Activated naive CD4-positive, alpha-beta T cell treated with anti-CD3 and anti-CD28 coated beads, Interleukin-2, amount 50 U/mL, for 72 hours (primary cell): ENCODE data around the gene SRRM3. TPM values are rescaled to one million over a fixed set of nuclear protein-coding genes. Genes with fewer than 3 reads are reported as not detected.
"Not testable (repeated sequence)": the region's sequence is repeated elsewhere in the genome, so short reads cannot be mapped to it uniquely, and the experiment has no call there.

Source experiments
- ATAC-seq, 2 donors: fragments of 150-1000 bp; cut with Tn5 transposase; 2 replicates each; pipeline ENCODE4 v1.10.0; 2021; ENCODE audit warnings: mild to moderate bottlenecking in 2 of 2, moderate library complexity in 2 of 2
- DNase-seq, 2 donors: peaks; one replicate each; pipeline ENCODE4 v3.0.0; 2021 to 2022; ENCODE audit warnings: low spot score in 2 of 2
- H3K27ac Mint-ChIP-seq, 2 donors: one replicate each; pipeline ENCODE4 v1.8.0; 2022; ENCODE audit warnings: mild to moderate bottlenecking in 2 of 2, mixed read lengths in 2 of 2
- H3K36me3 Mint-ChIP-seq, 2 donors: one replicate each; pipeline ENCODE4 v1.8.0; 2022; ENCODE audit warnings: mixed read lengths in 2 of 2
- H3K9me3 Mint-ChIP-seq, 2 donors: one replicate each; pipeline ENCODE4 v1.8.0; 2022; ENCODE audit warnings: mixed read lengths in 2 of 2
- total RNA-seq, 2 donors: library from RNA; stranded (reverse); gene quantifications; one replicate each; pipeline ENCODE4 v1.2.3, GENCODE V29; 2022

SRRM3 gene
- total RNA-seq, result not detected

GRCh38 chr7:76201732-76202665 lies at the start of gene SRRM3:
Gene SRRM3, plus strand, starts transcription at chr7:76201896. Its CDS starts 33,171 bp downstream, at chr7:76235067.
- DNase-seq (peak; percentile 74 to 95), ATAC-seq (peak; percentile 94 to 95)
- H3K9me3 Mint-ChIP-seq, result no peaks in the 10 kb centered on the region
- no peaks in the 10 kb centered on the region for H3K36me3 Mint-ChIP-seq
- no peak within 1 kb of the TSS for H3K27ac Mint-ChIP-seq

- Mint-ChIP-seq H3K9me3 (no peaks in the 10 kb centered on the region), H3K27ac (no peak overlapping the region), H3K36me3 (no peaks in the 10 kb centered on the region)
- DNase-seq (no peak), ATAC-seq (no peak)
Measured at GRCh38 chr7:76151932-76152331, 49.8 kb upstream of the SRRM3 start.

- not testable (repeated sequence) for H3K36me3 Mint-ChIP-seq, DNase-seq, H3K9me3 Mint-ChIP-seq
- peak overlapping the region; percentile 2 to 18 for H3K27ac Mint-ChIP-seq
- ATAC-seq, result peak in 1 of 2 donors; percentile 26
Measured at GRCh38 chr7:76153571-76154230, 48.0 kb upstream of the SRRM3 start.

- DNase-seq, result no peak
- Mint-ChIP-seq H3K27ac (no peak overlapping the region), H3K9me3 (no peaks in the 10 kb centered on the region), H3K36me3 (no peaks in the 10 kb centered on the region)
- ATAC-seq, result no peak
Measured at GRCh38 chr7:76155938-76156337, 45.8 kb upstream of the SRRM3 start.

- not testable (repeated sequence) for ATAC-seq, H3K9me3 Mint-ChIP-seq, H3K36me3 Mint-ChIP-seq
Measured at GRCh38 chr7:76156992-76157685, 44.6 kb upstream of the SRRM3 start.

GRCh38 chr7:76158416-76158815 lies 43.3 kb upstream of the SRRM3 start:
- H3K27ac Mint-ChIP-seq, H3K9me3 Mint-ChIP-seq, ATAC-seq: not testable (repeated sequence)

More at GRCh38 chr7:76156992-76157685, 44.6 kb upstream of the SRRM3 start:
- DNase-seq, H3K27ac Mint-ChIP-seq: not testable (repeated sequence)

GRCh38 chr7:76162416-76163170 lies 39.1 kb upstream of the SRRM3 start:
- not testable (repeated sequence) for DNase-seq, H3K9me3 Mint-ChIP-seq, ATAC-seq, H3K36me3 Mint-ChIP-seq, H3K27ac Mint-ChIP-seq

More at GRCh38 chr7:76158416-76158815, 43.3 kb upstream of the SRRM3 start:
- not testable (repeated sequence) for DNase-seq, H3K36me3 Mint-ChIP-seq

GRCh38 chr7:76163812-76164211 lies 37.9 kb upstream of the SRRM3 start:
- not testable (repeated sequence) for ATAC-seq, H3K36me3 Mint-ChIP-seq, H3K9me3 Mint-ChIP-seq, DNase-seq, H3K27ac Mint-ChIP-seq

- no peak for ATAC-seq
- peak in 1 of 2 donors; percentile 48 for DNase-seq
- H3K27ac Mint-ChIP-seq, result peak overlapping the region in 1 of 2 donors; percentile 94
- H3K9me3 Mint-ChIP-seq, result no peaks in the 10 kb centered on the region
- H3K36me3 Mint-ChIP-seq, result no peaks in the 10 kb centered on the region
Measured at GRCh38 chr7:76165106-76165972, 36.4 kb upstream of the SRRM3 start.

GRCh38 chr7:76165973-76166403 lies 35.7 kb upstream of the SRRM3 start:
- Mint-ChIP-seq H3K36me3 (no peaks in the 10 kb centered on the region), H3K27ac (peak overlapping the region; percentile 14 to 94), H3K9me3 (no peaks in the 10 kb centered on the region)
- no peak for ATAC-seq
- DNase-seq, result no peak

- peak; percentile 91 to 97 for DNase-seq
- Mint-ChIP-seq H3K27ac (peak overlapping the region; percentile 14 to 94), H3K36me3 (no peaks in the 10 kb centered on the region), H3K9me3 (no peaks in the 10 kb centered on the region)
- ATAC-seq, result peak; percentile 94
Measured at GRCh38 chr7:76166404-76167255, 35.1 kb upstream of the SRRM3 start.

GRCh38 chr7:76173566-76174205 lies 28.0 kb upstream of the SRRM3 start:
- Mint-ChIP-seq H3K27ac (no peak overlapping the region), H3K36me3 (no peaks in the 10 kb centered on the region), H3K9me3 (no peaks in the 10 kb centered on the region)
- no peak for DNase-seq
- ATAC-seq, result no peak

GRCh38 chr7:76176951-76177350 lies 24.7 kb upstream of the SRRM3 start:
- H3K27ac Mint-ChIP-seq, H3K36me3 Mint-ChIP-seq, ATAC-seq, DNase-seq, H3K9me3 Mint-ChIP-seq: not testable (repeated sequence)

- no peaks in the 10 kb centered on the region for H3K9me3 Mint-ChIP-seq
- H3K36me3 Mint-ChIP-seq, result no peaks in the 10 kb centered on the region
- ATAC-seq, result no peak
- no peak for DNase-seq
- H3K27ac Mint-ChIP-seq, result no peak overlapping the region
Measured at GRCh38 chr7:76179686-76180085, 22.0 kb upstream of the SRRM3 start.
